Colonic mucosa (tissue), 4 donors: ENCODE measurements around the gene GAS2L1. TPM values are rescaled to one million over a fixed set of nuclear protein-coding genes. Genes with fewer than 3 reads are reported as not detected.
"Not testable (repeated sequence)": the region's sequence is repeated elsewhere in the genome, so short reads cannot be mapped to it uniquely, and the experiment has no call there.

ENCODE experiments used
- DNase-seq: peaks from one replicate; pipeline ENCODE4 v3.0.0-alpha.2; 2020
- H3K27ac ChIP-seq: fragments of 200-600 bp; one replicate; pipeline ENCODE4 v1.8.0; 2021
- H3K27me3 ChIP-seq: fragments of 200-600 bp; one replicate; pipeline ENCODE4 v1.8.0; 2021
- H3K36me3 ChIP-seq: fragments of 200-600 bp; one replicate; pipeline ENCODE4 v1.8.0; 2021
- H3K4me1 ChIP-seq: fragments of 200-600 bp; one replicate; pipeline ENCODE4 v1.8.0; 2021; ENCODE audit warnings: mild to moderate bottlenecking
- H3K4me3 ChIP-seq: fragments of 200-600 bp; one replicate; pipeline ENCODE4 v1.8.0; 2021
- H3K9ac ChIP-seq, 2 donors: one replicate each; pipeline ENCODE4 v1.7.0; 2013; ENCODE audit warnings: control low read depth in 2 of 2, low read depth in 2 of 2, low read length in 2 of 2
- H3K9me3 ChIP-seq: fragments of 200-600 bp; one replicate; pipeline ENCODE4 v1.8.0; 2021
- CTCF ChIP-seq: fragments of 200-600 bp; IDR thresholded peaks from one replicate; pipeline ENCODE4 v1.8.0; 2022; ENCODE audit warnings: antibody characterized with exemption, mild to moderate bottlenecking
- intact Hi-C: fragments of 100-400 bp; cut with DNase I; formaldehyde crosslinking; loops from one replicate; pipeline ENCODE4 v1.14.1; 2022
- total RNA-seq, 2 donors: library from RNA; stranded (reverse); fragmentation: NEBNext Ultra II Directional in 1 of 2; extraction: Animal tissue kit (Norgen Biotek cat#: 25700) in 1 of 2; gene quantifications; one replicate each; pipeline ENCODE4 v1.2.1, GENCODE V29; 2021
- donor health status: healthy.
- donor health status: DM: no; HTN: no; CAD: no.
- donor health status: DM: no; HTN: no; CAD: no.

The GAS2L1 gene
- total RNA-seq, 2 donors from 2014 or later = 16.6 to 41.1 TPM

- H3K4me3 ChIP-seq = no peak overlapping the region
- H3K36me3 ChIP-seq = peaks cover 32% of the 10 kb centered on the region
- DNase-seq = no peak
- H3K27ac ChIP-seq = no peak overlapping the region
- no peak overlapping the region for H3K9ac ChIP-seq
- no peak for TF ChIP-seq CTCF
- H3K9me3 ChIP-seq = no peaks in the 10 kb centered on the region
- H3K27me3 ChIP-seq = no peaks in the 10 kb centered on the region
- intact Hi-C loops = no loop called here
- no peaks in the 10 kb centered on the region for H3K4me1 ChIP-seq
These were observed 36.3 kb downstream of the GAS2L1 start for GRCh38 chr22:29342577-29343312.

GRCh38 chr22:29343313-29343805 lies 36.9 kb downstream of the GAS2L1 start:
- DNase-seq = no peak
- H3K4me1 ChIP-seq = no peaks in the 10 kb centered on the region
- TF ChIP-seq CTCF = no peak

GRCh38 chr22:29344137-29344536 lies 37.7 kb downstream of the GAS2L1 start:
- H3K4me3 ChIP-seq = no peak overlapping the region
- no peaks in the 10 kb centered on the region for H3K9me3 ChIP-seq
- no peak for DNase-seq
- no peak for TF ChIP-seq CTCF
- no peaks in the 10 kb centered on the region for H3K27me3 ChIP-seq
- intact Hi-C loops = no loop called here
- H3K36me3 ChIP-seq = peaks cover 26% of the 10 kb centered on the region
- no peak overlapping the region for H3K9ac ChIP-seq
- H3K27ac ChIP-seq = no peak overlapping the region
- H3K4me1 ChIP-seq = no peaks in the 10 kb centered on the region

More at GRCh38 chr22:29343313-29343805, 36.9 kb downstream of the GAS2L1 start:
- peaks cover 32% of the 10 kb centered on the region for H3K36me3 ChIP-seq
- no peak overlapping the region for H3K4me3 ChIP-seq
- H3K27ac ChIP-seq = no peak overlapping the region
- intact Hi-C loops = no loop called here
- H3K27me3 ChIP-seq = no peaks in the 10 kb centered on the region
- no peak overlapping the region for H3K9ac ChIP-seq
- no peaks in the 10 kb centered on the region for H3K9me3 ChIP-seq

GRCh38 chr22:29344889-29345288 lies 38.4 kb downstream of the GAS2L1 start:
- intact Hi-C loops = not testable (repeated sequence)

GRCh38 chr22:29345932-29346331 lies 39.5 kb downstream of the GAS2L1 start:
- Histone ChIP-seq H3K4me1 (no peaks in the 10 kb centered on the region), H3K9ac (no peak overlapping the region), H3K27me3 (no peaks in the 10 kb centered on the region), H3K36me3 (peaks cover 18% of the 10 kb centered on the region), H3K9me3 (no peaks in the 10 kb centered on the region), H3K4me3 (no peak overlapping the region), H3K27ac (no peak overlapping the region)
- intact Hi-C loops = no loop called here
- DNase-seq = no peak
- no peak for TF ChIP-seq CTCF

More at GRCh38 chr22:29344889-29345288, 38.4 kb downstream of the GAS2L1 start:
- H3K4me3 ChIP-seq, DNase-seq, H3K4me1 ChIP-seq, H3K9ac ChIP-seq, H3K9me3 ChIP-seq, H3K27ac ChIP-seq, H3K27me3 ChIP-seq: not testable (repeated sequence)
- peaks cover 18% of the 10 kb centered on the region for H3K36me3 ChIP-seq

GRCh38 chr22:29346659-29347058 lies 40.2 kb downstream of the GAS2L1 start:
- TF ChIP-seq CTCF = no peak
- H3K9me3 ChIP-seq = no peaks in the 10 kb centered on the region
- no peak for DNase-seq
- intact Hi-C loops = no loop called here
- no peaks in the 10 kb centered on the region for H3K27me3 ChIP-seq
- no peak overlapping the region for H3K27ac ChIP-seq
- no peak overlapping the region for H3K9ac ChIP-seq
- H3K36me3 ChIP-seq = peaks cover 14% of the 10 kb centered on the region
- H3K4me3 ChIP-seq = no peak overlapping the region
- H3K4me1 ChIP-seq = no peaks in the 10 kb centered on the region
